WERI-Rb-1 (cell line): ENCODE measurements around the gene PTPRD.

ENCODE experiments used
- DNase-seq: peaks from one replicate; pipeline ENCODE4 v3.0.0-alpha.2; 2020
- H3K27ac ChIP-seq: fragments of 250-450 bp; sonication (Bioruptor Pico); 2 replicates; pipeline ENCODE4 v1.5.1; 2020; ENCODE audit warnings: mild to moderate bottlenecking, moderate library complexity
- H3K27me3 ChIP-seq: fragments of 250-450 bp; sonication (Bioruptor Pico); 2 replicates; pipeline ENCODE4 v1.5.1; 2021; ENCODE audit warnings: mild to moderate bottlenecking, low read depth, moderate library complexity; ENCODE audit not compliant: insufficient read depth, severe bottlenecking
- H3K36me3 ChIP-seq: fragments of 250-450 bp; sonication (Bioruptor Pico); 2 replicates; pipeline ENCODE4 v1.5.1; 2020; ENCODE audit warnings: mild to moderate bottlenecking, moderate library complexity
- H3K4me3 ChIP-seq: 2 replicates; pipeline ENCODE4 v1.5.1; 2011; ENCODE audit warnings: low read depth, mild to moderate bottlenecking, control low read depth, low read length
- H3K9me3 ChIP-seq: fragments of 250-450 bp; sonication (Bioruptor Pico); 2 replicates; pipeline ENCODE4 v1.5.1; 2021; ENCODE audit warnings: mild to moderate bottlenecking, moderate library complexity; ENCODE audit not compliant: severe bottlenecking
- CTCF ChIP-seq: IDR thresholded peaks from 2 replicates; pipeline ENCODE4 v1.5.1; 2011; ENCODE audit warnings: low read depth, mild to moderate bottlenecking, control low read depth, inconsistent platforms, low read length

The PTPRD gene

GRCh38 chr9:8815931-8816330, 1796.9 kb downstream of the PTPRD start:
- H3K27ac ChIP-seq, result no peak overlapping the region
- no peak for TF ChIP-seq CTCF

GRCh38 chr9:8815219-8815618, 1797.6 kb downstream of the PTPRD start:
- H3K27ac ChIP-seq, result no peak overlapping the region
- H3K4me3 ChIP-seq, result no peak overlapping the region
- H3K9me3 ChIP-seq, result no peaks in the 10 kb centered on the region
- H3K27me3 ChIP-seq, result no peaks in the 10 kb centered on the region
- no peak for DNase-seq
- no peaks in the 10 kb centered on the region for H3K36me3 ChIP-seq
- TF ChIP-seq CTCF, result no peak

More at GRCh38 chr9:8815931-8816330, 1796.9 kb downstream of the PTPRD start:
- H3K36me3 ChIP-seq, result no peaks in the 10 kb centered on the region
- DNase-seq, result no peak
- no peaks in the 10 kb centered on the region for H3K9me3 ChIP-seq
- H3K27me3 ChIP-seq, result no peaks in the 10 kb centered on the region
- H3K4me3 ChIP-seq, result no peak overlapping the region

- H3K9me3 ChIP-seq, result no peaks in the 10 kb centered on the region
- H3K27ac ChIP-seq, result no peak overlapping the region
- H3K27me3 ChIP-seq, result no peaks in the 10 kb centered on the region
- DNase-seq, result no peak
- H3K36me3 ChIP-seq, result no peaks in the 10 kb centered on the region
- H3K4me3 ChIP-seq, result no peak overlapping the region
- TF ChIP-seq CTCF, result no peak
Observed at GRCh38 chr9:8812888-8813287, 1799.9 kb downstream of the PTPRD start.

- DNase-seq, result no peak
- no peaks in the 10 kb centered on the region for H3K27me3 ChIP-seq
- no peak for TF ChIP-seq CTCF
- no peaks in the 10 kb centered on the region for H3K9me3 ChIP-seq
- H3K36me3 ChIP-seq, result no peaks in the 10 kb centered on the region
- no peak overlapping the region for H3K27ac ChIP-seq
- no peak overlapping the region for H3K4me3 ChIP-seq
Observed at GRCh38 chr9:8809741-8810140, 1803.1 kb downstream of the PTPRD start.

GRCh38 chr9:8806150-8806549, 1806.7 kb downstream of the PTPRD start:
- no peaks in the 10 kb centered on the region for H3K36me3 ChIP-seq
- no peak for DNase-seq
- H3K4me3 ChIP-seq, result no peak overlapping the region
- H3K27ac ChIP-seq, result no peak overlapping the region
- H3K27me3 ChIP-seq, result no peaks in the 10 kb centered on the region
- TF ChIP-seq CTCF, result no peak
- no peaks in the 10 kb centered on the region for H3K9me3 ChIP-seq

GRCh38 chr9:8804613-8805012, 1808.2 kb downstream of the PTPRD start:
- TF ChIP-seq CTCF, result no peak
- Histone ChIP-seq H3K36me3 (no peaks in the 10 kb centered on the region), H3K27me3 (no peaks in the 10 kb centered on the region), H3K4me3 (no peak overlapping the region), H3K9me3 (no peaks in the 10 kb centered on the region), H3K27ac (no peak overlapping the region)
- DNase-seq, result no peak
